Spinal cord (tissue), 10 donors: ENCODE data around the gene TPM1. TPM values are rescaled to one million over a fixed set of nuclear protein-coding genes. Genes with fewer than 3 reads are reported as not detected.
"Not testable (repeated sequence)": the region's sequence is repeated elsewhere in the genome, so short reads cannot be mapped to it uniquely, and the experiment has no call there.

Experiments used
- DNase-seq, 6 donors: peaks; one replicate each; pipeline versions ENCODE4 v3.0.0 to v3.0.0-alpha.2; 2013 to 2015; ENCODE audit warnings: low spot score in 6 of 6, low read depth in 4 of 6
- H3K27ac ChIP-seq: one replicate; pipeline ENCODE4 v1.5.1; 2013; ENCODE audit warnings: low read depth, low read length, control low read depth
- H3K27me3 ChIP-seq: one replicate; pipeline ENCODE4 v1.6.1; 2013; ENCODE audit warnings: low read length; ENCODE audit not compliant: control insufficient read depth, insufficient read depth
- H3K36me3 ChIP-seq: one replicate; pipeline ENCODE4 v1.6.1; 2013; ENCODE audit warnings: low read length; ENCODE audit not compliant: control insufficient read depth, insufficient read depth
- H3K4me1 ChIP-seq: one replicate; pipeline ENCODE4 v1.6.1; 2013; ENCODE audit warnings: low read length; ENCODE audit not compliant: control insufficient read depth, insufficient read depth
- H3K4me3 ChIP-seq: one replicate; pipeline ENCODE4 v1.5.1; 2013; ENCODE audit warnings: low read depth, low read length, control low read depth
- H3K9me3 ChIP-seq: one replicate; pipeline ENCODE4 v1.6.1; 2013; ENCODE audit warnings: low read length; ENCODE audit not compliant: control insufficient read depth, insufficient read depth
- WGBS: methylation state at CpG from one replicate; pipeline ENCODE4 v1.1.5; 2013; ENCODE audit warnings: missing lambda C conversion rate; ENCODE audit not compliant: insufficient coverage; 5-methylcytosine and 5-hydroxymethylcytosine counted together
- polyA plus RNA-seq, 2 donors: library from polyadenylated mRNA; unstranded; fragments of 120-200 nt; gene quantifications; one replicate each; pipeline ENCODE4 v1.2.1, GENCODE V29; 2013; ENCODE audit not compliant: insufficient read length in 2 of 2
- total RNA-seq, 2 donors: library from RNA; depleted of rRNA in 1 of 2; stranded (reverse); fragments of 120-200 nt in 1 of 2; fragments of >200 nt in 1 of 2; gene quantifications; one replicate each; pipeline versions ENCODE4 v1.2.3 to v1.2.4, GENCODE V29; 2013 to 2014
- donor health status: healthy.

Gene TPM1
- total and polyA plus RNA-seq, 4 donors: 184 to 480 (median 216) TPM

- not testable (repeated sequence) for DNase-seq, H3K9me3 ChIP-seq, H3K36me3 ChIP-seq, H3K27ac ChIP-seq, H3K27me3 ChIP-seq, H3K4me3 ChIP-seq, H3K4me1 ChIP-seq
- WGBS: no CpG with 5 or more reads among the region's 33 CpGs
These were observed 56.4 kb downstream of the TPM1 start for GRCh38 chr15:63098901-63099300.

- WGBS: no CpG with 5 or more reads among the region's 5 CpGs
- not testable (repeated sequence) for H3K27me3 ChIP-seq, H3K27ac ChIP-seq, H3K4me1 ChIP-seq, DNase-seq, H3K9me3 ChIP-seq, H3K36me3 ChIP-seq, H3K4me3 ChIP-seq
These were observed 57.0 kb downstream of the TPM1 start for GRCh38 chr15:63099581-63099980.

GRCh38 chr15:63103416-63103815 is 60.9 kb downstream of the TPM1 start:
- 68% methylated on average over 3 of the region's 3 CpGs for WGBS
- DNase-seq: no peak
- H3K36me3 ChIP-seq: no peaks in the 10 kb centered on the region
- no peak overlapping the region for H3K27ac ChIP-seq
- no peaks in the 10 kb centered on the region for H3K4me1 ChIP-seq
- H3K9me3 ChIP-seq: no peaks in the 10 kb centered on the region
- no peaks in the 10 kb centered on the region for H3K27me3 ChIP-seq
- no peak overlapping the region for H3K4me3 ChIP-seq

GRCh38 chr15:63104727-63105126 is 62.2 kb downstream of the TPM1 start:
- WGBS: 78% methylated on average over 6 of the region's 7 CpGs
- H3K4me1 ChIP-seq: no peaks in the 10 kb centered on the region
- no peak overlapping the region for H3K27ac ChIP-seq
- DNase-seq: no peak
- no peak overlapping the region for H3K4me3 ChIP-seq
- H3K27me3 ChIP-seq: no peaks in the 10 kb centered on the region
- no peaks in the 10 kb centered on the region for H3K9me3 ChIP-seq
- no peaks in the 10 kb centered on the region for H3K36me3 ChIP-seq

- WGBS: 83% methylated on average over 8 of the region's 8 CpGs
- DNase-seq, H3K4me1 ChIP-seq, H3K27me3 ChIP-seq, H3K27ac ChIP-seq, H3K4me3 ChIP-seq, H3K36me3 ChIP-seq, H3K9me3 ChIP-seq: not testable (repeated sequence)
These were observed 62.8 kb downstream of the TPM1 start for GRCh38 chr15:63105354-63105753.

GRCh38 chr15:63107895-63108546 is 65.5 kb downstream of the TPM1 start:
- Histone ChIP-seq H3K36me3 (no peaks in the 10 kb centered on the region), H3K27ac (peak overlapping the region; percentile 51), H3K4me1 (no peaks in the 10 kb centered on the region), H3K4me3 (no peak overlapping the region), H3K27me3 (no peaks in the 10 kb centered on the region), H3K9me3 (no peaks in the 10 kb centered on the region)
- peak in 1 of 6 donors; percentile 61 for DNase-seq
- 49% methylated on average over 8 of the region's 9 CpGs for WGBS

- WGBS: 79% methylated on average over 2 of the region's 2 CpGs
- no peak for DNase-seq
- no peaks in the 10 kb centered on the region for H3K36me3 ChIP-seq
- no peak overlapping the region for H3K27ac ChIP-seq
- H3K4me1 ChIP-seq: no peaks in the 10 kb centered on the region
- no peaks in the 10 kb centered on the region for H3K9me3 ChIP-seq
- no peaks in the 10 kb centered on the region for H3K27me3 ChIP-seq
- H3K4me3 ChIP-seq: no peak overlapping the region
These were observed 67.0 kb downstream of the TPM1 start for GRCh38 chr15:63109498-63109897.

GRCh38 chr15:63109920-63110319 is 67.4 kb downstream of the TPM1 start:
- DNase-seq: no peak
- H3K27me3 ChIP-seq: no peaks in the 10 kb centered on the region
- H3K4me3 ChIP-seq: no peak overlapping the region
- no peaks in the 10 kb centered on the region for H3K9me3 ChIP-seq
- no peaks in the 10 kb centered on the region for H3K4me1 ChIP-seq
- no peaks in the 10 kb centered on the region for H3K36me3 ChIP-seq
- 100% methylated on average over 1 of the region's 2 CpGs for WGBS
- H3K27ac ChIP-seq: no peak overlapping the region

GRCh38 chr15:63110428-63111026 is 68.0 kb downstream of the TPM1 start:
- H3K36me3 ChIP-seq: no peaks in the 10 kb centered on the region
- H3K4me1 ChIP-seq: no peaks in the 10 kb centered on the region
- no peaks in the 10 kb centered on the region for H3K27me3 ChIP-seq
- H3K27ac ChIP-seq: no peak overlapping the region
- no CpG with 5 or more reads among the region's 3 CpGs for WGBS
- no peak for DNase-seq
- H3K4me3 ChIP-seq: no peak overlapping the region
- no peaks in the 10 kb centered on the region for H3K9me3 ChIP-seq

- H3K4me1 ChIP-seq: no peaks in the 10 kb centered on the region
- no peaks in the 10 kb centered on the region for H3K27me3 ChIP-seq
- no peak for DNase-seq
- no peak overlapping the region for H3K27ac ChIP-seq
- H3K36me3 ChIP-seq: no peaks in the 10 kb centered on the region
- no peaks in the 10 kb centered on the region for H3K9me3 ChIP-seq
- no peak overlapping the region for H3K4me3 ChIP-seq
These were observed 68.9 kb downstream of the TPM1 start for GRCh38 chr15:63111481-63111880.
